Neural cell (in vitro differentiated cells): ENCODE results near the gene CYSRT1.

Experiments
- EP300 ChIP-seq: fragments of 450-650 bp; conservative IDR thresholded peaks from 2 replicates; pipeline ENCODE4 v1.6.1; 2014; ENCODE audit warnings: antibody characterized with exemption, mild to moderate bottlenecking, moderate library complexity; ENCODE audit not compliant: poor library complexity, severe bottlenecking
- EZH2 ChIP-seq: fragments of 200-600, 300-800 bp; shearing (Covaris generic), sonication (generic); IDR thresholded peaks from 2 replicates; pipeline ENCODE4 v1.6.1; 2014; ENCODE audit warnings: antibody characterized with exemption, low read length, borderline replicate concordance, mild to moderate bottlenecking; ENCODE audit not compliant: insufficient read depth, poor library complexity, severe bottlenecking
- TF ChIP-seq, protein P1 (sequence below): fragments of 450-650 bp; IDR thresholded peaks from 2 replicates; pipeline ENCODE4 v1.5.1; 2014; ENCODE audit warnings: antibody characterized with exemption, mild to moderate bottlenecking, moderate library complexity; ENCODE audit not compliant: poor library complexity, severe bottlenecking

GRCh38 chr9:137215196-137215986 is 9.6 kb upstream of the CYSRT1 start:
- no peak for TF ChIP-seq EP300
- TF ChIP-seq EZH2, result no peak
- TF ChIP-seq, protein P1, sequence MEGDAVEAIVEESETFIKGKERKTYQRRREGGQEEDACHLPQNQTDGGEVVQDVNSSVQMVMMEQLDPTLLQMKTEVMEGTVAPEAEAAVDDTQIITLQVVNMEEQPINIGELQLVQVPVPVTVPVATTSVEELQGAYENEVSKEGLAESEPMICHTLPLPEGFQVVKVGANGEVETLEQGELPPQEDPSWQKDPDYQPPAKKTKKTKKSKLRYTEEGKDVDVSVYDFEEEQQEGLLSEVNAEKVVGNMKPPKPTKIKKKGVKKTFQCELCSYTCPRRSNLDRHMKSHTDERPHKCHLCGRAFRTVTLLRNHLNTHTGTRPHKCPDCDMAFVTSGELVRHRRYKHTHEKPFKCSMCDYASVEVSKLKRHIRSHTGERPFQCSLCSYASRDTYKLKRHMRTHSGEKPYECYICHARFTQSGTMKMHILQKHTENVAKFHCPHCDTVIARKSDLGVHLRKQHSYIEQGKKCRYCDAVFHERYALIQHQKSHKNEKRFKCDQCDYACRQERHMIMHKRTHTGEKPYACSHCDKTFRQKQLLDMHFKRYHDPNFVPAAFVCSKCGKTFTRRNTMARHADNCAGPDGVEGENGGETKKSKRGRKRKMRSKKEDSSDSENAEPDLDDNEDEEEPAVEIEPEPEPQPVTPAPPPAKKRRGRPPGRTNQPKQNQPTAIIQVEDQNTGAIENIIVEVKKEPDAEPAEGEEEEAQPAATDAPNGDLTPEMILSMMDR, result no peak
